ENCODE data around the gene SLC47A1.

SLC47A1 gene

DNA sequence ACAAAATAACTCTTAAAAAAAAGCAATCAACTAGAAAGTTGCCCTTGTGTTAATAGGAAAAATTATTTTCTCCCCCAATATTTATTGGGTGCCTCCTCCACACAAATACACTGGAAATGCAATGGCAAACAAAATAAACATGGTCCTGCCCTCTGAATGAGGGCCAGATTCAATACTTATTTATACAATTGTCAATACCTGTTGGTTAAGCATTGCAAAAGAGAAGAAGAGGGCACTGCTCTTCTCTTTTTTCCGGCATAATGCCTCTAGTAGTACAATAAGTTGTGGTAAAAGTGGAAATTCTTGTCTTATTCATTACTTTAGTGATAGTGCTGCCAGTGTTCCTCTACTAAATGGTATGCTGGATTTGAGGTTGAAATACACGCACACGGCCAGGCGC, 92.4 kb downstream of the SLC47A1 start:
- Histone ChIP-seq H3K4me1 (ENCODE audit: control insufficient read depth, insufficient read depth, low read length) (no peaks in the 10 kb centered on the region), H3K9ac (ENCODE audit: low read depth, low read length) (no peak overlapping the region), H3K9me3 (ENCODE audit: control insufficient read depth, insufficient read depth, low read length) (no peaks in the 10 kb centered on the region), H3K27me3 (ENCODE audit: control insufficient read depth, insufficient read depth, low read length) (no peaks in the 10 kb centered on the region), H3K4me3 (ENCODE audit: low read depth, low read length) (no peak overlapping the region), H3K36me3 (ENCODE audit: control insufficient read depth, insufficient read depth, low read length) (no peaks in the 10 kb centered on the region)

Measured in iPS-15b (cell line).